SH-SY5Y (cell line): Measurements from ENCODE around the gene VEZT.

Experiments used
- GATA2 ChIP-seq: IDR thresholded peaks from 2 replicates; pipeline ENCODE4 v1.6.1; 2011; ENCODE audit warnings: mild to moderate bottlenecking, low read depth, low read length
- GATA3 ChIP-seq: IDR thresholded peaks from 2 replicates; pipeline ENCODE4 v1.6.1; 2011; ENCODE audit warnings: low read depth, mild to moderate bottlenecking, low read length, moderate library complexity

Gene VEZT

GRCh38 chr12:95207407-95207806, 10.2 kb upstream of the VEZT start:
- TF ChIP-seq GATA3 (no peak), GATA2 (no peak)

- no peak for TF ChIP-seq GATA3
- TF ChIP-seq GATA2: no peak
These were observed 8.9 kb upstream of the VEZT start for GRCh38 chr12:95208678-95209077.

- TF ChIP-seq GATA2 (no peak), GATA3 (no peak)
These were observed 5.0 kb upstream of the VEZT start for GRCh38 chr12:95212586-95212985.

GRCh38 chr12:95213119-95213518, 4.5 kb upstream of the VEZT start:
- TF ChIP-seq GATA3: no peak
- TF ChIP-seq GATA2: no peak

GRCh38 chr12:95213928-95214327, 3.7 kb upstream of the VEZT start:
- TF ChIP-seq GATA2 (no peak), GATA3 (no peak)

GRCh38 chr12:95214466-95214865, 3.1 kb upstream of the VEZT start:
- TF ChIP-seq GATA2 (no peak), GATA3 (no peak)

GRCh38 chr12:95215949-95216348, 1.7 kb upstream of the VEZT start:
- no peak for TF ChIP-seq GATA3
- no peak for TF ChIP-seq GATA2

- no peak for TF ChIP-seq GATA2
- TF ChIP-seq GATA3: no peak
These were observed 763 bp upstream of the VEZT start for GRCh38 chr12:95216711-95217376.

- TF ChIP-seq GATA2 (no peak), GATA3 (no peak)
These were observed 835 bp downstream of the VEZT start for GRCh38 chr12:95218150-95219133.

- TF ChIP-seq GATA2 (no peak), GATA3 (no peak)
These were observed 2.6 kb downstream of the VEZT start for GRCh38 chr12:95220190-95220589.

- TF ChIP-seq GATA2: no peak
- TF ChIP-seq GATA3: no peak
These were observed 3.1 kb downstream of the VEZT start for GRCh38 chr12:95220726-95221125.

GRCh38 chr12:95224202-95225170, 6.9 kb downstream of the VEZT start:
- no peak for TF ChIP-seq GATA3
- no peak for TF ChIP-seq GATA2

GRCh38 chr12:95225645-95226212, 8.1 kb downstream of the VEZT start:
- TF ChIP-seq GATA2 (no peak), GATA3 (no peak)
